Endodermal cell (in vitro differentiated cells): ENCODE measurements around the gene ADIPOR2. TPM values are rescaled to one million over a fixed set of nuclear protein-coding genes. Genes with fewer than 3 reads are reported as not detected.
"Not testable (repeated sequence)": the region's sequence is repeated elsewhere in the genome, so short reads cannot be mapped to it uniquely, and the experiment has no call there.

ENCODE experiments used
- DNase-seq: peaks from one replicate; pipeline ENCODE4 v3.0.0-alpha.2; 2017
- H3K27ac ChIP-seq: 2 replicates; pipeline ENCODE4 v1.5.1; 2013; ENCODE audit warnings: mild to moderate bottlenecking, low read depth, low read length, moderate library complexity
- H3K27me3 ChIP-seq: 2 replicates; pipeline ENCODE4 v1.6.1; 2013; ENCODE audit warnings: mild to moderate bottlenecking, low read length, moderate library complexity; ENCODE audit not compliant: insufficient read depth, control insufficient read depth, poor library complexity, severe bottlenecking
- H3K36me3 ChIP-seq: 2 replicates; pipeline ENCODE4 v1.7.0; 2013; ENCODE audit warnings: mild to moderate bottlenecking, low read length, moderate library complexity; ENCODE audit not compliant: control insufficient read depth, insufficient read depth
- H3K4me1 ChIP-seq: one replicate; pipeline ENCODE4 v1.7.0; 2013; ENCODE audit warnings: low read length; ENCODE audit not compliant: control insufficient read depth, insufficient read depth
- H3K4me3 ChIP-seq: 2 replicates; pipeline ENCODE4 v1.5.1; 2013; ENCODE audit warnings: mild to moderate bottlenecking, low read length, moderate library complexity
- H3K9ac ChIP-seq: 2 replicates; pipeline ENCODE4 v1.6.1; 2013; ENCODE audit warnings: mild to moderate bottlenecking, low read length, moderate library complexity; ENCODE audit not compliant: poor library complexity, severe bottlenecking; ENCODE audit errors: extremely low read depth
- H3K9me3 ChIP-seq: 2 replicates; pipeline ENCODE4 v1.6.1; 2013; ENCODE audit warnings: mild to moderate bottlenecking, low read length, moderate library complexity; ENCODE audit not compliant: control insufficient read depth
- H3K27ac Mint-ChIP-seq: 2 replicates; pipeline ENCODE4 v1.8.0; 2020; ENCODE audit warnings: mixed read lengths
- H3K27me3 Mint-ChIP-seq: 2 replicates; pipeline ENCODE4 v1.8.0; 2021; ENCODE audit warnings: mild to moderate bottlenecking, mixed read lengths; ENCODE audit not compliant: insufficient read depth
- H3K36me3 Mint-ChIP-seq: 2 replicates; pipeline ENCODE4 v1.8.0; 2020; ENCODE audit warnings: low read depth, mixed read lengths
- H3K4me1 Mint-ChIP-seq: 2 replicates; pipeline ENCODE4 v1.8.0; 2020; ENCODE audit warnings: mixed read lengths
- H3K4me3 Mint-ChIP-seq: 2 replicates; pipeline ENCODE4 v1.8.0; 2020; ENCODE audit warnings: mild to moderate bottlenecking, moderate library complexity, mixed read lengths
- H3K9me3 Mint-ChIP-seq: 2 replicates; pipeline ENCODE4 v1.8.0; 2020; ENCODE audit warnings: mild to moderate bottlenecking, mixed read lengths
- WGBS, 2 experiments: methylation state at CpG; one replicate each; pipeline versions ENCODE4 v1.1.5 to v1.1.7; 2013; ENCODE audit warnings: missing lambda C conversion rate in 2 of 2, mixed read lengths in 1 of 2; ENCODE audit not compliant: insufficient coverage in 1 of 2, insufficient read length in 1 of 2; 5-methylcytosine and 5-hydroxymethylcytosine counted together
- total RNA-seq, 2 donors: library from RNA; stranded (reverse); fragmentation: NEBNext Ultra II Directional in 1 of 2; extraction: Animal tissue kit (Norgen Biotek cat#: 25700) in 1 of 2; gene quantifications; 2 replicates in 1 of 2; 3 replicates in 1 of 2; pipeline ENCODE4 v1.2.1, GENCODE V29; 2021
- TF ChIP-seq, protein P1 (sequence below): fragments of 200-600 bp; sonication (generic); conservative IDR thresholded peaks from 2 replicates; pipeline ENCODE4 v1.5.0; 2021; ENCODE audit warnings: antibody characterized with exemption, mild to moderate bottlenecking

The ADIPOR2 gene
- total RNA-seq, 2 donors from 2014 or later: 53.7 to 124 TPM

DNA sequence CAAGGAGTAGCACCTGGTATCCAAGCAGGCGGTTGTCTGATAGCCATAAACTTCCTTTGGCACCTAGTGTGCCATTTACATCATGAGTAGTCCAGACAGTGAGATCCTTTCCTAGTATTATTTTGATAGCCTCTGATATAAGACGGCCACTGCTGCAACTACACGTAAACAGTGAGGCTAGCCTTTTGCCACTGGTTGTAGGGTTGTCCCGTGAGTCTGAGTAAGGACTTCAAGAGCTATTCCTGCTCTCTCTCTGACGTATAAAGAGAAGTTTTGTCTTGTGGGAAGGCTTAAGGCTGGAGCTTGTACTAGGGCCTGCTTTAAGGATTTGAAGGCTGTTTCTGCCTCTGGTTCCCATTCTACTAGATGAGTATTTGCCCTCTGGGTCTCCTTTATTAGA, 21.4 kb downstream of the ADIPOR2 start:
- DNase-seq, H3K4me3 Mint-ChIP-seq, H3K9ac ChIP-seq, H3K27ac ChIP-seq, H3K27me3 ChIP-seq, H3K4me1 ChIP-seq, H3K27me3 Mint-ChIP-seq, H3K4me3 ChIP-seq, H3K27ac Mint-ChIP-seq: not testable (repeated sequence)
- WGBS, 2 experiments: 89 to 95% methylated on average over 4 to 5 of the region's 5 CpGs
- peaks cover 51% of the 10 kb centered on the region for H3K36me3 ChIP-seq
- Mint-ChIP-seq H3K9me3 (peaks cover 35% of the 10 kb centered on the region), H3K36me3 (peaks cover 64% of the 10 kb centered on the region), H3K4me1 (peaks cover 11% of the 10 kb centered on the region)
- H3K9me3 ChIP-seq: peaks cover 37% of the 10 kb centered on the region

DNA sequence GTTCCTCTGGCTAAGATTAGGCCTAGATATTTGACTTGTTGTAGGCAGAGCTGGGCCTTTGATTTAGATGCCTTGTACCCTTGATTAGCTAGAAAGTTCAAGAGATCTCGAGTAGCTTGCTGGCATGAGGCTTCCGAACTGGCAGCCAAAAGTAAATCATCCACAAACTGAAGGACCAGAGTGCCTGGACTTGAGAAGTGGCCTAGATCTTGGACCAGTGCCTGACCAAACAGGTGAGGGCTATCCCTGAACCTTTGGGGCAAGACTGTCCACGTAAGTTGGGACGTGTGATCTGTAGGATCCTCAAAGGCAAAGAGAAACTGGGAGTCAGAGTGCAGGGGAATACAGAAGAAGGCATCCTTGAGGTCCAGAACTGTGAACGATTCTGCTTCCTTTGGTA, 22.0 kb downstream of the ADIPOR2 start:
- H3K27ac Mint-ChIP-seq, H3K27ac ChIP-seq, DNase-seq, H3K4me3 ChIP-seq, H3K9ac ChIP-seq, H3K4me3 Mint-ChIP-seq, H3K27me3 ChIP-seq, H3K27me3 Mint-ChIP-seq, H3K4me1 ChIP-seq: not testable (repeated sequence)
- Mint-ChIP-seq H3K4me1 (peaks cover 11% of the 10 kb centered on the region), H3K36me3 (peaks cover 65% of the 10 kb centered on the region), H3K9me3 (peaks cover 35% of the 10 kb centered on the region)
- Histone ChIP-seq H3K36me3 (peaks cover 46% of the 10 kb centered on the region), H3K9me3 (peaks cover 39% of the 10 kb centered on the region)
- WGBS, 2 experiments: 92 to 95% methylated on average over 3 to 5 of the region's 5 CpGs

DNA sequence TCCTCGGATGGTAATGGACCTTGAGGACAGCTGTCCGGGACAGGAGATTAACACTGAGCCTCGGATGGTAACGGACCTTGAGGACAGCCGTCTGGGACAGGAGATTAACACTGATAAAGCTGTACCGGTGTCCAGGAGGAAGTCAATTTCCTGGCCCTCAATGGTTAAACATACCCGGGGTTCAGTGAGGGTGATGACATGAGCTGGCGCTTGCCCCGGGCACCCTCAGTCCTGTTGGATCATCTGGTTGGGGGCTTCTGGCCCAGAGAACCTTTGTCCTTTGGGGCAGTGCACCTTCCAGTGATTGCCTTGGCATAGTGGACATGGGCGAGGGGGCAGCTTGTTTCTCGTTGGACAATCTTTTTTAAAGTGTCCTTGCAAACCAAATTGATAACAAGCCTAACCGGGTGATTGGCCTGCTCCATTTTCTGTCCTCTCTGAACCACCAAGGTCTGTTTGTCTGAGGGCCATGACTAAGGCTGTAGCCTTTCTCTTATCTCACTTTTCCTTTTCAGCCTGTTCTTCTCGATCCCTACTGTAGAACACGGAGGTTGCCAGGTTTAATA, 23.0 kb downstream of the ADIPOR2 start:
- 97% methylated on average over 7 to 14 of the region's 14 CpGs for WGBS, 2 experiments
- peaks cover 49% of the 10 kb centered on the region for H3K9me3 ChIP-seq
- H3K27ac Mint-ChIP-seq: peak overlapping the region; percentile 41

DNA sequence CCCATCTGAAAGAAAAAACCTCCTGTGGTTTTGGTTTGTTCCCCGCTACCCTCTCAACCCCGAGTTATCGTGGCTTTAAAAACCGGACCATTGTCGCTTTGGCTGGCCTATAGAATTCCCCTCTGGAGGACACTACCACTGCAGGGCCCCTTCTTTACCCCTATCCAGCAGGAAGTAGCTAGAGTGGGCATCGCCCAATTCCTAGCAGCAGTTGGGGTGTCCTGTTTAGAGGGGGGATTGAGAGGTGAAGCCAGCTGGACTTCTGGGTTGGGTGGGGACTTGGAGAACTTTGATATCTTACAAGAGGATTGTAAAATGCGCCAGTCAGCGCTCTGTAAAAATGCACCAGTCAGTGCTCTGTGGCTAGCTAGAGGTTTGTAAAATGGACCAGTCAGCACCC, 24.6 kb downstream of the ADIPOR2 start:
- Mint-ChIP-seq H3K36me3 (peaks cover 66% of the 10 kb centered on the region), H3K9me3 (peaks cover 51% of the 10 kb centered on the region), H3K4me1 (peaks cover 11% of the 10 kb centered on the region)
- 98% methylated on average over 8 of the region's 8 CpGs for WGBS, 2 experiments
- not testable (repeated sequence) for H3K27ac Mint-ChIP-seq, H3K9ac ChIP-seq, DNase-seq, H3K27ac ChIP-seq, H3K4me3 ChIP-seq, H3K4me1 ChIP-seq, H3K27me3 Mint-ChIP-seq, H3K27me3 ChIP-seq, H3K4me3 Mint-ChIP-seq
- Histone ChIP-seq H3K36me3 (peaks cover 57% of the 10 kb centered on the region), H3K9me3 (peaks cover 61% of the 10 kb centered on the region)

More for the DNA sequence above, 23.0 kb downstream of the ADIPOR2 start:
- peaks cover 66% of the 10 kb centered on the region for H3K36me3 Mint-ChIP-seq
- H3K27me3 ChIP-seq, H3K4me1 ChIP-seq, H3K27me3 Mint-ChIP-seq, H3K9ac ChIP-seq, H3K4me3 Mint-ChIP-seq, H3K4me3 ChIP-seq, H3K27ac ChIP-seq, DNase-seq: not testable (repeated sequence)
- peaks cover 42% of the 10 kb centered on the region for H3K9me3 Mint-ChIP-seq
- H3K36me3 ChIP-seq: peaks cover 51% of the 10 kb centered on the region
- H3K4me1 Mint-ChIP-seq: peaks cover 11% of the 10 kb centered on the region

DNA sequence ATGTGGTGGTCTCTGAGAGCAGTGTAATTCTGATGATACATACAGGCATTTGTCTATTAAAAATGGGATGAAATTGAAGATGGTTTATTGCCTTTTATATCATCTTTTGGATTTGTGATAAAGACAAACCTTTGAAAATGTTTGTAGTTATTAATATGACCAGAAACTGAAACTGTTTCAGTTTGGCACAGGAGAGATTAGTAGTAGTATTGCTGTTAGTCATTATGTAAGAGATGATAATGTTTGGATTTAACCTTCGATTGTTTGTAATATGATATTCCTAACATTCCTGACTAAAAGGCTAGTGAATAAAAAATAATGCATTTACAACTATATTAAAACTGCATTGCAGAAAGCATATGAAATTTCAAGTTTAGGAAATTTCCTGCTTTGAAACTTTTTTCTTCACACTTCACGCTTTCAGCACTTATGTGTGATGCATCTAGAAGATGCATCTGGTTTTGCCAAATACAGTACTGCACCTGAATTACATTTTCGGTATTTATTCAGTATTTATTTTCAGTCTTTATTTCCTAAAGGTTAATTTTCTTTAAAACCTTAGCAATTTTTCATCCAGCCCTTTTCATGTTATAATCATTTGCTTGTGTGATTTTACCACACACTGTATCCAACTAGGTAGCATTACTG, 25.5 kb downstream of the ADIPOR2 start:
- Histone ChIP-seq H3K9ac (no peak overlapping the region), H3K36me3 (peaks cover 57% of the 10 kb centered on the region), H3K4me1 (no peaks in the 10 kb centered on the region), H3K27ac (no peak overlapping the region), H3K4me3 (peak overlapping the region; percentile 13), H3K9me3 (peaks cover 67% of the 10 kb centered on the region), H3K27me3 (no peaks in the 10 kb centered on the region)
- Mint-ChIP-seq H3K27me3 (no peaks in the 10 kb centered on the region), H3K27ac (no peak overlapping the region), H3K36me3 (peaks cover 69% of the 10 kb centered on the region), H3K9me3 (peaks cover 56% of the 10 kb centered on the region), H3K4me1 (peaks cover 9% of the 10 kb centered on the region), H3K4me3 (no peak overlapping the region)
- WGBS, 2 experiments: 86 to 92% methylated on average over 2 to 3 of the region's 3 CpGs
- no peak for DNase-seq
- TF ChIP-seq, protein P1, sequence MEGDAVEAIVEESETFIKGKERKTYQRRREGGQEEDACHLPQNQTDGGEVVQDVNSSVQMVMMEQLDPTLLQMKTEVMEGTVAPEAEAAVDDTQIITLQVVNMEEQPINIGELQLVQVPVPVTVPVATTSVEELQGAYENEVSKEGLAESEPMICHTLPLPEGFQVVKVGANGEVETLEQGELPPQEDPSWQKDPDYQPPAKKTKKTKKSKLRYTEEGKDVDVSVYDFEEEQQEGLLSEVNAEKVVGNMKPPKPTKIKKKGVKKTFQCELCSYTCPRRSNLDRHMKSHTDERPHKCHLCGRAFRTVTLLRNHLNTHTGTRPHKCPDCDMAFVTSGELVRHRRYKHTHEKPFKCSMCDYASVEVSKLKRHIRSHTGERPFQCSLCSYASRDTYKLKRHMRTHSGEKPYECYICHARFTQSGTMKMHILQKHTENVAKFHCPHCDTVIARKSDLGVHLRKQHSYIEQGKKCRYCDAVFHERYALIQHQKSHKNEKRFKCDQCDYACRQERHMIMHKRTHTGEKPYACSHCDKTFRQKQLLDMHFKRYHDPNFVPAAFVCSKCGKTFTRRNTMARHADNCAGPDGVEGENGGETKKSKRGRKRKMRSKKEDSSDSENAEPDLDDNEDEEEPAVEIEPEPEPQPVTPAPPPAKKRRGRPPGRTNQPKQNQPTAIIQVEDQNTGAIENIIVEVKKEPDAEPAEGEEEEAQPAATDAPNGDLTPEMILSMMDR: no peak
